HG03025 (cell line): Measurements from ENCODE around the gene WAPL.
A peak's percentile ranks its signal among the peaks of the same experiment; 100 is the strongest.

Experiments
- ATAC-seq: cut with Tn5 transposase; IDR thresholded peaks from one replicate; pipeline ENCODE4 v1.9.1; 2021; ENCODE audit warnings: mild to moderate bottlenecking, moderate library complexity; ENCODE audit not compliant: unreplicated experiment, low FRiP score

WAPL gene

DNA sequence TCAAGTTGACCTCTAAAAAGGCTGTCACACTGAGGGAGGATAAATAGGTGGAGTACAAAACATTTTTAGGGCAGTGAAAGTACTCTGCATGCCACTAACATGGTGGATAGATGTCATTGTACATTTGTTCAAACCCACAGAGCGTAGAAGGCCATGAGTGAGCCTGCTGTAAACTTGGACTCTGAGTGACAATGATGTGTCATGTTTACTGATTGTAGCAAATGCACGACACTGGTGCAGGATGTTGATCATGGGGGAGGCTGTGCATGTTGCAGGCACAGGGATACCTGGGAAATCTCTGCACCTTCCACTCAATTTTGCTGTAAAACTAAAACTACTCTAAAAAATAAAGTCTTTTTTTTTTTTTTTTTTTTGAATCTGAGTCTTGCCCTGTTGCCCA is 102.5 kb downstream of the WAPL start:
- ATAC-seq: no peak

DNA sequence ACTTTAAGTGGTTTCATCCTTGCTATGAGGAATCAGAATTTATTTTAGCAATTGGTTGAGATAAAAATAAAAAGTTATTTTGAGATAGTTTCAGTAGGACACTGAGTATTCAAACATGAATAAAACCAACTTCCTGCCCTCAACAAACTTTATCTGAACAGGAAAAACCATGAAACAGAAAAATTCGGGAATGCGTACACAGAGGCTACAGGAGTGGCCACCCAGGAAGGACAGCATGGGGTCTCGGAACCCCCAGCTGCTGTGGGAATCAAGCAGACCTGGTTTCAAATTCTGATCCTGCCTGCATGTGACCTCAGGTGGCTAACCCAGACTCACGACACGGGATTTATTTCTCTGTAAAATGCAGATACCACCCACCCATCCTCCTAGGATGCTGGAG is 106.0 kb downstream of the WAPL start:
- no peak for ATAC-seq

DNA sequence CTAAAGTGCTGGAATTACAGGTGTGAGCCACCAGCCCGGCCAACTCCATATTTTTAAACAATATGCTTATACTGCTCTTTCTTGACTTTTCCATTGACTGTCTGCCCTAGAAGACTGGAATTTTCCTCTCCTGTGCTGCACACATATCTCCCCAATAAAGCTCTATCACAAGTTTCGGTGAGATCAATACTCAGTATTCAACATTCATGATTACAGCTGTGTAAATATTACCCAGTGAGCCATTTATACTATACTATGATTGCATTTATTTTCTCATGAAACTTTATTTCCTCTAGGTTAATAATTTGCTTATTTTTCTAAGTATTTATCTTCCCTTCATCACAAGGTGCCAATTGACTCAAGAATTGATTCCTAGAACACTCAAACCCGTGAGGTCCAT is 106.5 kb downstream of the WAPL start:
- no peak for ATAC-seq

DNA sequence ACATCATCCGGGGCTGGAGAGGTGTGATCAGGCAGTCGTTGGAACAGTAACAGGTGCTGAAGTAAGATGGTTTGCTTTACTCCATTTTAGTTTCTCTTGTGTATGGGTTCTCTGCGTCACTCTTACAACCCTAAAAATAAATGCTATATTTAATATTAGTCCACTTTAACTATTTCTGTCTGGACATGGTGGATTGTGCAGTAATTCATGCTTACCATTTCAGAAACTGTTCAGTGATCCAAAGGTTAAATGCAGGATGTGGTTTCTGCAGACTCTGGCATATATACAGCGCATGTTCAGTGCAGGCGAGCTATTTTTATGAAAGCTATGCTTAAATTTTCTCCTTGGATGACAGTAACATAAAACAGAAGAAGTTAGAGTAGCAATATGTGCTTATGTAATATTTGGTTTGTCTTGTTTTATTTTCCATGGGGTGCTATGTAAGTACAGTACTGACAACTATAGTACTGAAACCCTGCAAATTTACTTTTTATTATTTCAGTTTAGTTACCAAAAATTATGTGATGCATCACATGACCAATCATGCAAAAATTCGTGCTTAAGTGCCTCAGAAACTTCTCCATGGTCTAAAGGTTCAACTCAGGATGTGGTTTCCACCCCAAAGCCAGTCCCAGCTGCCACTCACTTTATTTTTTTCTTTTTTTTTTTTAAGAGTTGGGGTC is 108.4 kb downstream of the WAPL start:
- peak; percentile 54 for ATAC-seq

DNA sequence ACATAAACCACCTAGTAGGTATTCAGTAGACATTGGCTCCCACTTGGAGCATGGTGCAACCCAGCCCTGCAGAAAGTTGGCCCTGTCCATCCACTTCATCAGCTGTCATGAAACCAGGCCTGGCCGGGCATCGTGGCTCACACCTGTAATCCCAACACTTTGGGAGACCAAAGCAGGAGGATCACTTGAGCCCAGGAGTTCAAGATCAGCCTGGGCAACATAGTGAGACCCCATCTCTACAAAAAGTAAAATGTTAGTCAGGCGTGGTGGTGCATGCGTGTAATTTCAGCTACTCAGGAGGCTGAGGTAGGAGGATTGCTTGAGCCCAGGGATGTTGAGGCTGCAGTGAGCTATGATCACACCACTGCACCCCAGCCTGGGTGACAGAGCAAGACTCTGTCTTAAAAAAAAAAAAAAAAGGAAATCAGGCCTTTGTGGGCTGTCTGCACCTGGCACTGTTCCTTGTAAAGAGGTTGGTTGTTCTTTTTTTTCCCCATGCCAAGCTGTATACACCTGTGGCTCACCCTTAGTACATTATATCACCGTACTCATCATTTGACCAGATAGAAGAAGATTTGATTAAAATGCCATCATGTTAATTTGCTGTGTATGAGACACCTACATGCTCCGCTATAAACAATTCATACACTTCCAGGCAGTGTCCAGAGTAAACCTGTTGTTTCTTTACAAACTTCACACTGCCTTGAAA is 109.6 kb downstream of the WAPL start:
- no peak for ATAC-seq

DNA sequence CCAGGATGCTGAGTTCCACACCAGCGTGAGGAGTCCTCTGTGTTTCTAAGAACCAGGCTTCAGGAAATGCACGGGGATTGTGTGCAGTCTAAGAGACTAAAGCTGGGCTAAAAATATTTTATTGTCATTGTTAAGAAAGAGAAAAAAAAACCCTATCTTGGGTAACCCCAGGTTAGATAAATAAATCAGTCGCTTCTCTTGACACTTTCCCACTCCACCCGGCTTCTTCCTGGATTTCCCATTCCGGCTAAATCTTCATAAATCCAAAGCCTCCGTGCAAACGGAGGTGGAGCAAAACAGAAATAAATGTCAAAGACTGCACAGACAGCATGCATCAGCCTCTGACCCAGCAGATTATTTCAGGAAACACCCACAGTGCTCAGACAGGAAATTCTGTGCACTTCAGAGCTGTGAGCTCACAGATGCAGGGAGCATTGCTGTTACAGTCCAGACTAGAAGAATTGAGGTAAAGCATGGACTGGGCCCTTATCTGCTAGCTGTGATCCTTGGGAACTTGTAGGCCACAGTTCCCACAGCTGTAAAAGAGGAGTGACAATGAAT is 110.2 kb downstream of the WAPL start:
- ATAC-seq: peak; percentile 65

DNA sequence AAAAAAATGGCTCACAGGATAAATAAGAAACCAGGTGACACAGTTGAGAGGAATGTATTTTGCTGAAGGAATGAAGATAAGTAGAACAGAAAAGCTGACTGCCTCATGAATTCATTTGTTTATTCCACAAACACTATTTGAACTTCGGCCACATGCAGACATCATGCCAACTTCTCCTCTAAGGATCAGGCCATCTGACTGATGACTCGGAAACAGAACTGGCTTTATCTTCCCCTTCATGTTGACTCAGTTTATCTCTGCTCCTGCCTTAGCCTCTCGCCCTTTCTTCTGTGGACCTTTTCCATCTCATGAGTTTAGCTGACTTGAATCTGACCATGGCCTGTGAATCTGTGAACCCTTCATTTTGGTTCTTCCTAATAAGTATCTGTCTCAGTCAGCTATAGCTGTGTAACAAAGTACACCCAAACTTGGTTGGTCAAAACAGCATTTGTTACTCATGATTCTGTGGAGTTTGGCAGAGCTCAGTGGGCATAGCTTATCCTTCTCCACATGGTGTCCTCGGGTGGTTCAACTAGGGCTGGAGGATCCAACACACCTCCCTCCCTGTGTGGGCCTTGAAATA is 111.0 kb downstream of the WAPL start:
- no peak for ATAC-seq

DNA sequence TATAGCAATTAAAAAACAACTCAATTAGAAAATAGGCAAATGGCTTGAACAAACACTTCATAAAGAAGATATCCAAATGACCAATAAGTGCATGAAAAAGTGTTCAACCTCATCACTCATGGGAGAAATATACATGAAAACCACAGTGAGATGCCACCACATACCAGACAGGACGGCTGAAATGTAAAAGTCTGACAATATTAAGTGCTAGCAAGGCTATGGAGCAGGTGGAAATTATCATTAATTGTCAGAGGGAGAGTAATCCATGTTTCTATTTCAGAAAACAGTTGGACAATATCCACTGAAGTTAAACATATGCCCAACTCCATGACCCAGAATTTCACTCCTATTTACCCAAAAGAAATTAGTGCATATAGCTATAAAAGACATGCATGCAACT is 112.4 kb downstream of the WAPL start:
- no peak for ATAC-seq

DNA sequence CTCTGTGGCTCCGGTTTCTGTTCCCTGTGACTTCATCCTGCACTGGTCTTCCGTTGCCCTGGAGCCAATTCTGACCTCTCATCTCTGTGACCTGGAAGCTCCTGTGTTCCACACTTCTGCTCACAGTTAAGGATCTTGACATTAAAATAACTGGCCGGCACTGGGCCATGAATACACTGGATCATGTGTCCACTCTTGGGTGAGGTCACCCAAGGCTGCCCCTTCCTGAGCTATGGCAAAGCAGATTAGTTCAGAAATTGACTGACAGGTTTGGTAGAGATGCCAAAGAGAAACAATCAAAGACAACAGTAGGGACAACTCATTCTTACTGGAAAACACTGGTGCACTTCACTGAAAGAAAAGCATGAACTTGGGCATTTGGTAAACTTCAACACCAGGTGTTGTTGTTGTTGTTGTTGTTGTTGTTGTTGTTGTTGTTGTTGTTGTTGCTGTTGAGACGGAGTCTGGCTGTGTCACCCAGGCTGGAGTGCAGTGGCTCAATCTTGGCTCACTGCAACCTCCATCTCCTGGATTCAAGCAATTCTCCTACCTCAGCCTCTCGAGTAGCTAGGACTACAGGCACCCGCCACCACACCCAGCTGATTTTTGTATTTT is 118.3 kb downstream of the WAPL start:
- ATAC-seq: no peak

DNA sequence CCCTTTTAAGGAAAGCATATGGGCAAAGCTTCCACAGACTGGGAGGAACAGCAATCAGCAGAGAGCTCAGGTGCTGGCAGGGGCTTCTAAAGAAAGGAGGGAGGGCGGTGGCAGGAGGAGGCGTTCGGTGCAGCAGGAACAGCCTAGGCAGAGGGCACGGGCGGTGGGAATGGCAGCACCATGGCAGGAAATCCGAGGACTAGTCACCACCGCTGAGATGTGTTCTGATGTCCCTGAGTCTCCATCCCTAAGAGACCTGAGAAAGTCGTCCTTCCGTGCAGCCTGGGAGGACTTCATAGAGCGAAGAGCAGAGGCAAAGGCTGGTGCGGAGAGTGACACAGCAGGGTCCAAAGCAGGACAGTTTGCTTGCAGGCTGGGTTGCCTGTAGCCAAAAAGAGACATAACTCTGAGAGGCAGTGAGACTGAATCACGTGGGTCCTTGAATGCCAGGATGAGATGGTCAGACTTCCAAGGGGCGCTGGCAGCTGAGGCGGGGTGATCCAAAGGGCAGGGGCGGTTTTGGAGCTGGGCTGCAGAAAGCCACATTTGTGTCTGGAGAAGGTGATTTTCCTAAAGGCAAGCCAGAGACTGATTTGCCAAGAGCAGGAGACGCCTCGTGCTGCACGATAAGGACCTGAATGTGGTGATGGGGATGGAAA is 119.2 kb downstream of the WAPL start:
- ATAC-seq: no peak

DNA sequence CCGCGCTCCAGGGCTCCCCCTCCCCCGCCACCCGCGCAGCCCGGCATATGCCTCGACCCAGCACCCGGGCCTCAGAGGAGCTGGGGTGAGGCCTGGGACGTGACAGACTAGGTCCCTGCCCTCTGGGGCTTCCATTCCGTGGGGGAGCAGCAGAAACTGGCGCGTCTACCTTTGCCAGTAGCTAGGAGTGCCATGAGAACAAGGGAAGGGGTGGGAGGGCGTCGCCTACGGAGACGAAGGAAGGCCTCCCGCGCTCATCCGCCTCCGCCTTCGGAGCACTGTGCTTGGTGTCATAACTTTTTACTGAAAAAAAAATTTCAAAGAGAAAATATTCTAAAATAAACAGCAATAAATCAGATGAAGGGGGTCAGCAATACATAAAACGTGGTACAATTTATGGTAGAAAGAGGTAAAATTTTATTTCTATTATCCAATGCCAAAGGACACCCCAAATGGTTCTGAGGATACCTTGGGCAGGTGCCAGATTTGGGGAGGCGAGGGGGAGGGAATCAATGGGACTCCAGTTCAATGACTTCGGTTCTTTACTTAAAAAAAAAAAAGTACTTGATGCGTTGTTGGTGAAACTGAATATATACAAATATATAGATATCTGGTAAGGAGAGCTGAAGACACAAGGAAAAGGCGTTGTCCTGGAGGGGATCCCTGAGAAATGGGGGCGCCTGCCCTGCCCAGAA is 119.9 kb downstream of the WAPL start:
- no peak for ATAC-seq

DNA sequence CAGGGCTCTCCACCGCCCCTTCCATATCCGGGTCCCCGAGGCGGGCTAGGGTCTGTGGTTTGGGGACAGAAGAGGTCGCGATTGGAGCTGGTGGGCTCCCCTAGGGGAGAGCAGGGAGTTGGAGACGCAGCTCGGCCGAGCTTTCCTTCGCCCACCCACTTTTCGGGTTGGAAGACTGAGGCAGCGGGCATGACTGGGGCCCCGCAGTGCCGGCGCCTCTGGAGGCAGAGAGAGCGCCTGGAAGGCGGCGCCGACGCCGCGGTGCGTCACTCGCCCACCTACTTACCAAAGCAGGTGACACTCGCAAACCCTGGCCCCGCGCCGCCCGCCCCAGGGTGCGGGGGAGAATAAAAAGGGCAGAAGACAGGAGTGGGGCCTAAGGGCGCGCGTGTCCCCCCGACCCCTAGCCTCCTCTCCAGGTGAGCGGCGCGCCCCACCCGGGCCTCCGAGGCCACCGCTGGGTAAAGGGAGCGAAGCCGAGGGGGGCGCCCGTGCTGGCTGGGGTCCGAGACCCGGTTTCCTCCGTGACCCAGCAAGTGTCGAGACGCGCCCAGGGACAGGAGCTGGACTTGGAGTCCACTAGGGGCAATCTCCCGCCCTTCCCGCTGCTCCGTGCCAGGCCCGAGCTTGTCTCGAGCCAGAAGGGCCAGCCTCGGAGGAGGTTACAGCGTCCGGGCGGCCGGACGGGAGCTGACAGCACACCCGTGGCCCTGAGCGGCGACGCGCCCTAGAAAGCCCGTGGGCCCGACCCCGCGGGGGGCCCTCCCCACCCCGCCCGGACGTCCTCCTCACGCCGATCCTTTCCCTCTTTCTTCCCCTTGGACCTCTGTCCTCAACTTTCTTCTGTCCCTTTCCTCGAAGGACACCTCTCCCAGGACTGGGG is 120.6 kb downstream of the WAPL start:
- ATAC-seq: peak; percentile 32

DNA sequence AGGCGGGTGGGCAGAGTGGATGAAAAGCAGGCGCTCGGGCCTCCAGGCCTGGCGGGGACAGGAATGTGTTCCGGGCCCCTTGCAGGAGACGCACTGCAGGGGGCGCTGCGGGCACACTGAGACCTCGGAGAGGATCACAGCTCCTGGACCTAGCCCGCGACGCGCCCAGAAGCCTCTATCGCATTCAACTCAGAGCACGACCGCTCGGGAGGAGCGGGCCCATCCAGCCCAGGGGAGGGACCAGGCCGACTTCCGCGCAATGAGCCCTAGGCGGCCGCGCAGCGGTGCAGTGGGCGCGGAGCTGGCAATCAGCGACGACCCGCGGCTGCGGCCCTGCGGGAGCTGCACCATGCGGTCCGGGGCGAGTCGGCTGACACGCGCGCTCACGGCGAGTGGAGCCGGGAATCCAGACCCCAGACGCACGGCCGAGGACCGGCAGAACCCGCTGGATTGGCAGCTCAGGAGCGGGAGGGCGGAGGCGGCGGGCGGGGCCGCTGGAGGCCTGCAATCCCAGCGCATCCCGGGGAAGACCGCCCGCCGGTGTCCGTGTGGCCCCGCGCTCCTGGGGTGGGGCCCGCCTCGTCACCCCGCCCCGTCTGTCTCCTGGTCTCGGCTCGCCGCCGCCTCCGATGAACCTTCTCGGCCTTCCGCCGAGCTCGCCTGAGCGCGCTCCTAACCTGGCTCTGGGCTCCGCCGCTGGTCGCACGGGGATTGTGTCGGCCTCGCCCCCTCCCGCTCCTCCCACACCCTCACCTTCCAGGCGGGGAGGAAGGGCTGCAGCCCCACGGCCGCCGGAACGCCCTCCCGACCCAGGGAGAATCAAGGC is 121.5 kb downstream of the WAPL start:
- peak; percentile 92 for ATAC-seq

DNA sequence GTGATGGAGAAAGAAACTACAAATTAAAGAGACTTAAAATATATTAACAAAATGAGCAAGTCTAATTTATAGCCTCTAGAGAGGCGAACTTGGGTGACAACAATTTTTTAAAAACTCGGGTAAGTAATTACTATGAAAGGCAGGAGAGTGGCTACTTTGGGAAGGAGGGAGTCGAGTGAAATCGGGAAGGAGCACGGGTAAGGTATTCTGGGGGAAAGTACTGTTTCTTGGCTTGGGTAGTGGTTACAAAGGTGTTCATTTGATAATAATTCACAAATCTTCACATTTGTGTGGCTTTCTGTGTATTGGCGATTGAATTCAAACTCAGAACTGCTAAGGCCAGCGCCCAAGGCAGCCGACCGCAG is 122.1 kb downstream of the WAPL start:
- no peak for ATAC-seq

DNA sequence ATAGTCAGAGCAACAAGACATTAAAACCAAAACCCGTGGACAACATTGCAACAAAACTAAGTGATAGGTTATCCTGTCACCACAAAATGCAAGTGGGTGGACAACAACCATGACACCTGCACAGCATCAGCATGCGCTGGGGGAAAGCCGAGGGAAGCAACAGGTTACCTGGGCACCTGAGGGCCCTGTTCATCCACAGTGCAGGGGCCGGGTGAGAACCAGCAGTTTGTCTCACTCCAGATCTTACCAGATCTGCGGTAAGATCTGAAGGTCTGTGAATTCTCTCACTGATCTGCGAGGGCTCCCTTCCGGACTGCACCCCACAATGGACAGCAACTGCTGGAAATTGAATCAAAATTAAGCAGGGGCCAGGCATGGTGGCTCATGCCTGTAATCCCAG is 124.5 kb downstream of the WAPL start:
- no peak for ATAC-seq

DNA sequence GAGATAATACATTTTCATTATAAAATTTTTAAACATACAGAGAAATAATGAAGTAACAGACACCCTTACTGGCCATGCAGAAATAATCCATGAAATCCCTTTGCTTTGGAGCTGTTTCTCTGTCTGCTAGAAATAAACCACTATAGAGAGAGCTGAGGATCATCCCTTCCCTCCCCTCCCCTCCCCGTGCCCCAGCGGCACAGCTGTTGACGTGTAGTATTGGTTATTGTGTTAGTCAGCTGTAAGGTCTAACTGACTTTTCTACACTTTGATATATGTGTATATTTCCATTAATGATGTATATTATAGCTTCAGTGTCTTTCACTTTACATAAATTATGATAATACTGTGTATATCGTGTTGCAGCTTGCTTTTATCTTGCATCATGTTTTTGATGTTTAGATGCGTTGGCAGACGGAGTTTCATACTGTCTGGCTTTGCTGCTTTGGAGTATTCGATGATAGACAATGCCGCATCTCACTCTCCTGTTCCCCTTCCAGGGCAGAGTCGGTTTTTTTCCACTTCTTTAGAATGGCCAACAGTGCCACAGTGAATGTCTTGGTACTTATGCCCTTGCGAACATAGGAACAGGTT is 127.6 kb downstream of the WAPL start:
- ATAC-seq: no peak

DNA sequence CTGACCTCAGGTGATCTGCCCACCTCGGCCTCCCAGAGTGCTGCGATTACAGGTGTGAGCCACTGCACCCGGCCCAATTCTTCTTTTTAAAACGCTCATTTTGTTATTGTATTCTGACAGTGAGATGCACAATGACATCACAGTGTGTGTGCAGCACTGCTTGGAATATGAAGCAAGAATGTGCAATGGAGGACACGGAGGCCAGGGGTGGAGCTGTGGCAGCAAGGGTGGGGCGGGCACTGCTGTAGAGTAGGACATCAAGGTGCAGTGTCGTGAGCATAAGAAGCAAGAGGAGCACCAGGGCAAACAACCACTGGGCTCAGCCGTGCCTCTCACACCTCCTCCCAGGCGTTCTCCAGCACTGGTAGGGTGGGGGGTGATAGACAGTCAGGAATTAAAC is 128.2 kb downstream of the WAPL start:
- ATAC-seq: no peak

DNA sequence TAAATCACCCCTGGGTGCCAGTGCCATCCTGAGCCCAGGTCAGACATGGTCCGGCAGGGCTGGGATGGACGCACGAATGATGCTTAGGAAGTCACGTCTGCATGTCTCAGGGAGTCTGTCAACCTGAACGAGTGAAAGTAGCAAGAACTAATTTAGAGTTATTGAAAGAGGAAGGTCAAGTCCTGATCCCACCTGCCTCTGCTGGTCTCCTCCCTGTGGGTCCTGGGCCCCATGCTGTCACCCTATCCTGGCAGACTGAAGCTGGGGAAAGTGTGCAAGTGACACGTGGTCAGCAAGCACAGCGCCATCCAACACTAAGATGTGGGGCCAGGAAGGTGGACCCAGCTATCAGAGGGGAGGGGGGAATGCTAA is 128.9 kb downstream of the WAPL start:
- no peak for ATAC-seq
